ENCODE results near the gene PHAF1.

Gene PHAF1

DNA sequence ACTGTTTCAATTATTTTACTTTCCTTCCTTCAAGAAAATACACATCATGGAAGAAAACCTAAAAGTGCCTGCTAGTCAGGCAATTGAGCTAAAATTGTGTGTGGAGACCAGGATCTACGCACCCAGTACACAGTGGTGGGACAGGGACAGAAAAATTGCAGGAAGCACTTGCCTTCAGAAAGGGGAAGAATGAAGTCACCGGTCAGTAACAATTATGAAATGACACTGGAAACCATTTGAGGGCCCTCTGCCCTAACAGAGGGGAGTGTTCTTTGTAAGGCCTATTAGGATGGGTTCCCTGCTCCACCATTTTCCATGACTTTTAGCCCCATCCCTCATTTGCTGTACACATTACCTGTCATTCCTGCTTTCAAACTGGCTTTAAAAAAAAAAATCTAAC is 4.5 kb upstream of the PHAF1 start:
- DNase-seq: no peak

GRCh38 chr16:67105881-67106280 is 3.9 kb upstream of the PHAF1 start:
- DNase-seq: no peak

- no peak for DNase-seq
Observed at GRCh38 chr16:67108489-67108888, 1.3 kb upstream of the PHAF1 start.

- no peak for DNase-seq
Observed at GRCh38 chr16:67108931-67109406, 772 bp upstream of the PHAF1 start.

GRCh38 chr16:67111951-67112444 is 2.3 kb downstream of the PHAF1 start:
- no peak for DNase-seq

GRCh38 chr16:67112591-67113399 is 3.1 kb downstream of the PHAF1 start:
- DNase-seq: no peak

DNA sequence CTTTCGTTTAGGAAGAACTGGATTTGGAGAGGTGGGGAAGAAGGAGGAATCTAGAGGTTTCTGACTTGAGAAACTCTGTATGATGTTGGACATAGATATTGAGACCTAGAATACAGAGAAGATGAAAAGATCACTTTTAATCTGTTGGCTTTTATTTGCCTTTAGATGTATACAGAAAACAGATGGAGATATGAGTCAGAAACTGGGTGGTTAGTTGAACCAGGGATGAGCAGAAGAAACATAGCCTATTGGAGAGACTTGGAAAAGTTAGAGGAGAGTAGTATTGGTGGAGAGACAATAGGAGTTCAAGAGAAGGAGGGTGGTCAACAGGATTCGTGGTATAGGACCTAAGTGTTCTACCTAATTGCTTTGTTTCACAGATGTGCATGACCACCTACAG is 5.1 kb downstream of the PHAF1 start:
- DNase-seq: no peak

GRCh38 chr16:67115639-67116038 is 5.9 kb downstream of the PHAF1 start:
- DNase-seq: no peak

- DNase-seq: peak; percentile 3
Observed at GRCh38 chr16:67116388-67117311, 6.9 kb downstream of the PHAF1 start.

GRCh38 chr16:67117716-67118115 is 8.0 kb downstream of the PHAF1 start:
- DNase-seq: peak; percentile 2

DNA sequence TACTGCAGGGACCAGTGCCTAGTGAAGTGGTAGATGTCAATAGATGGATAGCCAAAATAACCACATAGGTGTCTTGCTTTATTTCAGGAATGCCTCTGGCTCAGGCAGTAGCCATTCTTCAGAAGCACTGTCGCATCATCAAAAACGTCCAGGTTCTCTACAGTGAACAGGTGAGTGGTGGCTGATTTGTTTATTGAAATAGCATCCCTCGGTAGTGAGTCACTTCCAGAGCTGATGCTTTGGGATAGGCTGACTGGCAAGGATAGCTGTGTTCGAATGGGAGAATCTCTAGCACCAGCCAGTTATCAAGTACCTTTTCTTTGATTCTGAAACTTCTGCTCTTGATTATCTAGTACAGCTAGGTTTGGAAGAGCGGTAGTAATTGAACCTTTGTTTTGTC is 10.3 kb downstream of the PHAF1 start:
- peak; percentile 33 for DNase-seq

DNA sequence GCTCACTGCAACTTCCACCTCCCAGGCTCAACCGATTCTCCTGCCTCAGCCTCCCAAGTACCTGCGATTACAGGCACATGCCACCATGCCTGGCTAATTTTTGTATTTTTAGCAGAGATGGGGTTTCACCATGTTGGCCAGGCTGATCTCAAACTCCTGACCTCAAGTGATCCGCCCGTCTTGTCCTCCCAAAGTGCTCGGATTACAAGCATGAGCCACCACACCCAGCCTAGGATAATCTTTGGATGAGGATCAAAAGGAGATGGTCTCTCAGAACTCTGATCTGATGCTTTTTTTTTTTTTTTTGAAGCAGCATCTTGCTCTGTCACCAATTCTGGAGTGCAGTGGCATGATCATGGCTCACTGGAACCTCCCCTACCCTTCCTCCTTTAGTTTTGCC is 13.1 kb downstream of the PHAF1 start:
- peak; percentile 13 for DNase-seq

DNA sequence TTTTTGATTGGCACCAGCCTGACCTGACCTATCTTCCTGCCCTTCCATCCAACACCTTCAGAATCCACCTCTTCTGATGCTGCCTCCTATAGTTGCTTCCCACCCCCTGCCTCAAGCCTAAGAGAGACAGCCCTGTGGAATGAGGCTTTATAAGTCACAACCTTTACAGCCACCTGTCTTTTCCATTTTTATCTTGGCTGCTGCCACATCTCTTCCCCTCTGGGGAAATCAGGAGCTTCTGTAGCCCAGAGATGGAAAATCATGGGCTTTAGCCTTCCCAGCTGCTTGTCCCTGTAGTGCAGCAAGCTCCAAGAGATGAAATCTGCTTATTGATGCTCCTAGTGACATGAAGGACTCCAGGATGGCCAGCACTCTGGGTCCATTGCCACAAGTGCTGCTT is 18.7 kb downstream of the PHAF1 start:
- DNase-seq: no peak

- no peak for DNase-seq
Observed at GRCh38 chr16:67128887-67129286, 19.1 kb downstream of the PHAF1 start.

- DNase-seq: no peak
Observed at GRCh38 chr16:67129422-67129821, 19.7 kb downstream of the PHAF1 start.

DNA sequence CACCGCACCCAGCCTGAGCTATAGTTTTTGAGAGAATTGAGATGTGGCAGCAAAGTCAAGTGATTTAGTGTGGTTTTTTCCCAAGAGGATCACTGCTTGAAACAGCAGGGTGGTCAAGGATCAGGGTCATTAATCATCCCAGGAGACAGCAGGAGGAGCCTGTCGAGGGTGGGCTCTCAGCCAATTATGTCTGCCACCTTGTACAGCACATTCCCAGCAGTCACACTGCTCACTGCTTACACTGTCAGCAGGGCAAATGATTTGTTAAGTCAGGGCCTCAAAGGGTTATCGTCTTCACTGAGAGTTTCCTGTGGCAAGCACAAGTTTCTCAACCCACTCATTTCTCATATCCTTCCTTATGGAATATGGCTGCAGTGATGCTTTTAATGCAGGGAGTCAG is 27.9 kb downstream of the PHAF1 start:
- DNase-seq: no peak

DNA sequence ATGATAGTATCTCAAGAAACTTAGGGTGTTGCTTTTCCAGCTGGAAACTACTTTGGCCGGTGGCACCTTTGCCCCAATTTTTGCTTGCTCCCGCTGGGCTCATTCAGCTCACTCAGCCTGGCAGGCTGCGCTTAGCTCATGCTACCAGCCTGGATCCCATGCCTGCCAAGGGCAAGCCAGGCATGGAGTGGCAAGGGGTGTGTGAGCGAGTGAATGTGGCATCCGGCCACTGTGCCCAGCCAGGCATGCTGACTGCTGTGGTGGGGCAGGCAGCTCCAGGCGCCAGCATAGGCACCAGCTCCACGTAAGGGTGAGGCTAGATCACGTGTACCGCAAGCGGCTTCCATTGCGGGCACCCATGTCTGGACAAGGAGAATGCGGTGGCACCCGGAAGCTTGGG is 31.6 kb downstream of the PHAF1 start:
- DNase-seq: no peak

DNA sequence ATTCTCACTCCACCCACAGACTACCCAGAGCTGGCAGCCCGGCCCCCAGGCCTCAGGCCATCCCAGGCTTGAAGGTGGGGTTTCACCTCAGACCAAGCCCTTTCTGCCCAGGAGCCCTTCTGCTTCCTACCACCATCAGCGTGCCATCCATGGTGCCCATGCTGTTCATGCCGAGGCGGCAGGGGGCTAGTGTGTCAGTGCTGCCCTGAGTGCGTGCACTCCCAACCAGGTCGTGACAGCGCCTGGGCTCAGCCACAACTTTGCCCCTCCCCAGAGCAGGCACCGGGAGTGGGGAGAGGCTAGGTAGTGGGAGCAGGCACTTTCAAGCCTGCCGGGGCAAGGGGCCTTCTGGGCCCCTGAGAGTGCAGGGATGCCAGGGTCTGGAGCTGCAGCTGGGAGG is 32.6 kb downstream of the PHAF1 start:
- no peak for DNase-seq

DNA sequence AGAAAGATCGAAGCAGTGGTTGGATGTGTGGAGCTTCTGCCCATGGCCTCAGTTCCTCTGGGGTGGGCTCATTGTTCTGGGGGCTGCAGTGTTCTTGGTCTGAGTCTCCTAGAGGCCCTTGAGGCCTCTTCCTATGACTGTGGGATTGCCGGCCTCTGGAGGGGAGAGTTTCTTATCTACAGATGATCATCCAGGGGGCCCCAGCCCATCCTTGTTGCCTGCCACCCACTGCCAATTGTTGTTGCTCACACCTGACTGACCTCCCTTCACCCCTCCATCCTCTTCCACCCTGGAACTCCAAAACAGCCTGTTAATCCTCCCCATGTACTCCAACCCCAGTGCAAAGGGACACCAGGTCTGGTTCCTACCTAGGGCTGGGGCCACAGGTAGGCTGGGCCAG is 35.2 kb downstream of the PHAF1 start:
- DNase-seq: no peak

DNA sequence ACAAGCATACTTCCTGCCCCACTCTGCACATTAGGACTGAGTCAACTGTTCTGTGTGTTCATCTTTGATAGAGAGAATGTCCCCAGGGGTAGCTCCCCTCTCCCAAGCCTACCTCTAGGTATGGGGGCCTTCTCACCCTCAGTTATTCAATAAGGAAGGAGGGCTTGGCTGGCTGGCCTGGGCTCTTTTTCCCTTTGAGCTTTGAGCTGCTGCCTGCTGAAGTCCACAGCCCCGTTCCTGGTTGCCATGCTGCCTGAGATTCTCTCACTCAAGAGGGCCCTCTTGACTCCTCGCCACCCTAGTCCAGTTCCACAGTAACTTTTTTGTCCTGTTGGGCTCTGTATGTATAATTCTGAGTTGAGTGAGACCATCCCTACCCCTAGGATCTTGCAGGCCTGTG is 36.0 kb downstream of the PHAF1 start:
- no peak for DNase-seq

- no peak for DNase-seq
Observed at GRCh38 chr16:67146523-67147357, 37.0 kb downstream of the PHAF1 start.

- no peak for DNase-seq
Observed at GRCh38 chr16:67147437-67148140, 37.8 kb downstream of the PHAF1 start.

Data from activated effector memory CD4-positive, alpha-beta T cell treated with anti-CD3 and anti-CD28 coated beads, Interleukin-2, amount 50 U/mL, for 16 hours (primary cell).